Uterus (tissue), 2 donors: ENCODE results near the gene PTPN1.

Source experiments
- CTCF ChIP-seq, 4 experiments: fragments of 200-600 bp in 2 of 4; fragments of 450-650 bp in 2 of 4; sonication (generic) in 2 of 4; IDR thresholded peaks; one replicate each; pipeline ENCODE4 v1.5.1; 2016 to 2019; ENCODE audit warnings: antibody characterized with exemption in 4 of 4, mild to moderate bottlenecking in 2 of 4, moderate library complexity in 1 of 4
- POLR2A ChIP-seq, 2 donors: fragments of 450-650 bp; IDR thresholded peaks; one replicate each; pipeline ENCODE4 v1.6.1; 2016; ENCODE audit warnings: antibody characterized with exemption in 2 of 2, mild to moderate bottlenecking in 1 of 2, moderate library complexity in 1 of 2

- no peak for TF ChIP-seq CTCF (IDR thresholded peaks at IDR 0.05)
- no peak for TF ChIP-seq POLR2A (IDR thresholded peaks at IDR 0.05)
These were observed 27.7 kb upstream of the PTPN1 start for GRCh38 chr20:50482396-50482981.
